OCI-LY3 (cell line): ENCODE measurements around the gene DNAAF8.

Source experiments
- CTCF ChIP-seq: fragments of 200-600, 300-600 bp; sonication (generic); IDR thresholded peaks from 2 replicates; pipeline ENCODE4 v1.5.1; 2014; ENCODE audit warnings: antibody characterized with exemption, low read length, low read depth
- EZH2phosphoT487 ChIP-seq: fragments of 200-600 bp; shearing (Covaris generic); IDR thresholded peaks from 2 replicates; pipeline ENCODE4 v1.6.1; 2018; ENCODE audit warnings: antibody characterized with exemption, mixed run types, low read depth

DNA sequence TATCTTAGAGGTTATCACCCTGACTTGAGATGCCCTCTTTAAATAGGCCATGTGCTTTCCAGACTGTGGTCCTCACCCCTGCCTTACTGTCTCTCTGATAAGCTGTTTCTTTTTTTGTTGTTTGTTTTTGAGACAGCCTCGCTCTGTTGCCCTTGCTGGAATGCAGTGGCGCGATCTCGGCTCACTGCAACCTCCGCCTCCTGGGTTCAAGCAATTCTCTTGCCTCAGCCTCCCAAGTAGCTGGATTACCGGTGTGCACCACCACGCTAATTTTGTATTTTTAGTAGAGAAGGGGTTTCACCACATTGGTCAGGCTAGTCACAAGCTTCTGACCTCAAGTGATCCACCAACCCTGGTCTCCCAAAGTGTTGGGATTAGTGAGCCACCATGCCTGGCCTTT, 54.6 kb downstream of the DNAAF8 start:
- TF ChIP-seq CTCF (no peak), EZH2phosphoT487 (no peak)
